HG02763 (cell line): ENCODE measurements around the gene XK.
"Not testable (repeated sequence)": the region's sequence is repeated elsewhere in the genome, so short reads cannot be mapped to it uniquely, and the experiment has no call there.

Experiments used
- ATAC-seq: cut with Tn5 transposase; IDR thresholded peaks from one replicate; pipeline ENCODE4 v1.9.1; 2021; ENCODE audit warnings: mild to moderate bottlenecking, moderate library complexity; ENCODE audit not compliant: unreplicated experiment

The XK gene

GRCh38 chrX:37753384-37753783 lies 67.8 kb downstream of the XK start:
- no peak for ATAC-seq

- peak; percentile 6 for ATAC-seq
These were observed 68.9 kb downstream of the XK start for GRCh38 chrX:37754516-37754915.

DNA sequence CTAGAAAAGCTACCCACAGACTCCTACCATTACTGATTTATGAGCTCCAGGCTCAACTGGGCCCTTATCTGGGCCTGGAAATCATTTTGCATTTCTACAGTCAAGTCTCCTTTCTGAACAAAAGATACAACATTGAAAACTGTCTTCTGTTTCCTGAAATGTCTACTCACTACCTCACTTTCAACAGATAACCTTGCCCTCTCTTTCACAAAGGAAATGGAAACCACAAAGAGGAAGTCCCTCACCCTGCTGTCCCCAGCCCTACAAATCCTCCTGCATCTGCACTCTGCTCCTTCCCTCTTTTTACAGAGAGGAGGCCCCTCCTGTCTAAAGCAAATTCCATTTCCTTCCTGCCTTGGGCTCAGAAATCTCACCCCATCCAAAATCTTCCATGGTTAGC lies 69.4 kb downstream of the XK start:
- ATAC-seq: peak; percentile 93

GRCh38 chrX:37757082-37757481 lies 71.5 kb downstream of the XK start:
- no peak for ATAC-seq

DNA sequence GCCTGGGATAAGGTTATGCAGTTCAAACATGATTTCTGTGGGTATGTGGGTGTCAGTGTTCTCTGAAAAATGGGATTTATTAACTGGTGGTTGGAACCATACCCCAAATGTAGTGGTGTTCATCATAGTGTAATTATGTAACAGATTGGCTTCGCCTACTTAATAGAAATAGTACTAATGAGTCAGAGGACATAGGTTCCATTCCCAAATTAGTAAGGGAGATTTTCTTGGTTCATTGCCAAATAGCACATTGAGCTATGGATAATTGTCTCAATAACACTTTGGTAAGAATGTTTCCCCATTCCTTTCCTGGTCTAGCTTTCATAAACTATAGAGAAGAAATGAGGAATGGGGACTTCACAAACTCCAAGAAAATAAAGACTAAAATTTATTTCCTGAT lies 73.8 kb downstream of the XK start:
- ATAC-seq: no peak

- ATAC-seq: no peak
These were observed 74.4 kb downstream of the XK start for GRCh38 chrX:37759878-37760418.

- no peak for ATAC-seq
These were observed 77.8 kb downstream of the XK start for GRCh38 chrX:37763400-37763799.

- ATAC-seq: no peak
These were observed 79.9 kb downstream of the XK start for GRCh38 chrX:37765507-37765906.

DNA sequence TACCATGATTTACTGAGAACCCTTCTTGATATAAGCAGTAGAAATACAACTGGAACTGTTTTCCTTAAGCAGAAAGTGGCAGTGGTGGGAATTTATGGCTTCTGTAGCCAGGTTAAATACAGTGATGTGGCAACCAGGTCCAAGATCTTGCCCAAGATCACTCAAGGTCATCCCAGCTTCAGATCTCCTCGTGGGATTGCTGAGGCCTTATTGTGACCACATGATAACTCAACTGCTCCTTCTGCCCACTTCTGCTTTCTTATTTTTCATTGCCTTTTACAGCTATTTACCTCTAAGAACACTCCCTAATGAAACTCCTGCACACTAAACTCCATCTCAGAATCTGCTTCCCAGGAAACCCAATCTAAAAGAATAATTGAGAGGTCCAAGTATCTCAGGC lies 81.8 kb downstream of the XK start:
- ATAC-seq: no peak

GRCh38 chrX:37768866-37769265 lies 83.3 kb downstream of the XK start:
- ATAC-seq: not testable (repeated sequence)

GRCh38 chrX:37776283-37776986 lies 90.8 kb downstream of the XK start:
- ATAC-seq: peak; percentile 60

- no peak for ATAC-seq
These were observed 91.4 kb downstream of the XK start for GRCh38 chrX:37776987-37777325.

- ATAC-seq: no peak
These were observed 94.3 kb downstream of the XK start, which contains the start of gene CYBB for GRCh38 chrX:37779857-37780256. Gene CYBB (plus strand): TSS chrX:37780059. CDS start chrX:37780078, 19 bp downstream.

DNA sequence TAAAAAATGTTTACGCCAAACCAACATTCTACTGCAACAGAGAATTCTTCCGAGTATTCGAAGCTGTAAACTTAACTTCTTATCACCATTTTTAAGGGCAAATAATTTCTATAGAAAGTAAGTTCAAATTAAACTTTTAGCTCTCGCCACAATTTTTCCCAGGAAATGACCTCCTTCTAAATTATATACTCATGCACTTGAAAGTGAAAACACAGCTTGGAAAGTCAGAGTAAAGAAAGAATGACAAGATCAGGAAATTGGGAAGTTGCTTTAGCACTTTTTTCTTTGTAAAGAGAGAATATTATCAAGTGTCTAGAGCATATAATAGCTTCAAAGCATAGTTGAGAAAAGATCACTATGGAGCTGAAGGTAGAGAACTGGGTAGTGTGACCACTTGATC lies 95.5 kb downstream of the XK start:
- ATAC-seq: no peak
